ENCODE measurements around the gene CASP8AP2.
"Not testable (repeated sequence)": the region's sequence is repeated elsewhere in the genome, so short reads cannot be mapped to it uniquely, and the experiment has no call there.

The CASP8AP2 gene

GRCh38 chr6:89826029-89826528, 3.6 kb upstream of the CASP8AP2 start:
- no peak for DNase-seq

- not testable (repeated sequence) for DNase-seq
Measured at GRCh38 chr6:89828475-89828987, 1.1 kb upstream of the CASP8AP2 start.

GRCh38 chr6:89828988-89829471, 650 bp upstream of the CASP8AP2 start:
- DNase-seq, result no peak

- no peak for DNase-seq
Measured at GRCh38 chr6:89830170-89830809, 610 bp downstream of the CASP8AP2 start.

GRCh38 chr6:89834884-89835792, 5.5 kb downstream of the CASP8AP2 start:
- DNase-seq, result no peak

- no peak for DNase-seq
Measured at GRCh38 chr6:89836639-89837222, 7.1 kb downstream of the CASP8AP2 start.

GRCh38 chr6:89840538-89840937, 10.9 kb downstream of the CASP8AP2 start:
- no peak for DNase-seq

- DNase-seq, result no peak
Measured at GRCh38 chr6:89842228-89842627, 12.5 kb downstream of the CASP8AP2 start.

- DNase-seq, result no peak
Measured at GRCh38 chr6:89843070-89843469, 13.4 kb downstream of the CASP8AP2 start.

- not testable (repeated sequence) for DNase-seq
Measured at GRCh38 chr6:89847513-89847912, 17.8 kb downstream of the CASP8AP2 start.

GRCh38 chr6:89853068-89853467, 23.4 kb downstream of the CASP8AP2 start:
- no peak for DNase-seq

- DNase-seq, result no peak
Measured at GRCh38 chr6:89858041-89858440, 28.4 kb downstream of the CASP8AP2 start.

- DNase-seq, result no peak
Measured at GRCh38 chr6:89859744-89860143, 30.1 kb downstream of the CASP8AP2 start.

- no peak for DNase-seq
Measured at GRCh38 chr6:89862273-89862672, 32.6 kb downstream of the CASP8AP2 start.

- DNase-seq, result no peak
Measured at GRCh38 chr6:89862698-89863097, 33.0 kb downstream of the CASP8AP2 start.

GRCh38 chr6:89866024-89866678, 36.5 kb downstream of the CASP8AP2 start:
- DNase-seq, result no peak

- DNase-seq, result no peak
Measured at GRCh38 chr6:89873721-89874120, 44.0 kb downstream of the CASP8AP2 start.

GRCh38 chr6:89874438-89874837, 44.8 kb downstream of the CASP8AP2 start:
- no peak for DNase-seq

- no peak for DNase-seq
Measured at GRCh38 chr6:89886378-89887120, 56.9 kb downstream of the CASP8AP2 start.

- DNase-seq, result no peak
Measured at GRCh38 chr6:89887452-89888137, 57.9 kb downstream of the CASP8AP2 start.

GRCh38 chr6:89888138-89888514, 58.4 kb downstream of the CASP8AP2 start:
- DNase-seq, result no peak
